ENCODE results near the gene SFRP2. TPM values are rescaled to one million over a fixed set of nuclear protein-coding genes. Genes with fewer than 3 reads are reported as not detected.

The SFRP2 gene
- total and polyA plus RNA-seq, 8 donors: 1.2 to 40.0 (median 9.2) TPM; not detected in 2

DNA sequence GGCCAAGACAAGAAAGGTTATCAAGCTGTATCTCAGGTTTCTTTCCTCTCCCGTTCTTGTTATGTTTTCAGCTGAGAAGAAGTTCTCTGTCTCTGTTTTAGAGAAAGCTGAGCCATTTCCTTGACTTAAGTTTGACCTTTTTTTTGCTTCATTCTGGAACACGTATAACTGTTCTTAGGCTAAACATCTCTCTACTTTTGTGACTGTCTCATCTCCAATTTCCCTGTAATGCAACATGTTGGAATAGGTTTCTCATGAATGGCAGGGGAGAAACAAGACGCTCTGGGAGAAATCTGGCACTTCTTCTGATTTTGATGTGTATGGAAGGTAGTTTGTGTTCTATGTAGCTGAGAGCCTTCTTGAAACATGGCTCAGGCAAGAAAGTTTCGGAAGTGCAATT is 36.2 kb upstream of the SFRP2 start:
- no peak for TF ChIP-seq EP300 (IDR thresholded peaks at IDR 0.05)
- TF ChIP-seq, protein P1, sequence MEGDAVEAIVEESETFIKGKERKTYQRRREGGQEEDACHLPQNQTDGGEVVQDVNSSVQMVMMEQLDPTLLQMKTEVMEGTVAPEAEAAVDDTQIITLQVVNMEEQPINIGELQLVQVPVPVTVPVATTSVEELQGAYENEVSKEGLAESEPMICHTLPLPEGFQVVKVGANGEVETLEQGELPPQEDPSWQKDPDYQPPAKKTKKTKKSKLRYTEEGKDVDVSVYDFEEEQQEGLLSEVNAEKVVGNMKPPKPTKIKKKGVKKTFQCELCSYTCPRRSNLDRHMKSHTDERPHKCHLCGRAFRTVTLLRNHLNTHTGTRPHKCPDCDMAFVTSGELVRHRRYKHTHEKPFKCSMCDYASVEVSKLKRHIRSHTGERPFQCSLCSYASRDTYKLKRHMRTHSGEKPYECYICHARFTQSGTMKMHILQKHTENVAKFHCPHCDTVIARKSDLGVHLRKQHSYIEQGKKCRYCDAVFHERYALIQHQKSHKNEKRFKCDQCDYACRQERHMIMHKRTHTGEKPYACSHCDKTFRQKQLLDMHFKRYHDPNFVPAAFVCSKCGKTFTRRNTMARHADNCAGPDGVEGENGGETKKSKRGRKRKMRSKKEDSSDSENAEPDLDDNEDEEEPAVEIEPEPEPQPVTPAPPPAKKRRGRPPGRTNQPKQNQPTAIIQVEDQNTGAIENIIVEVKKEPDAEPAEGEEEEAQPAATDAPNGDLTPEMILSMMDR (IDR thresholded peaks at IDR 0.05): no peak
- Histone ChIP-seq H3K9me3 (no peaks in the 10 kb centered on the region), H3K4me1 (no peaks in the 10 kb centered on the region), H3K27me3 (no peaks in the 10 kb centered on the region), H3K27ac (no peak overlapping the region), H3K4me3 (no peak overlapping the region), H3K36me3 (no peaks in the 10 kb centered on the region)
- WGBS, 5 donors: 69 to 78% (median 71%) methylated on average over 4 of the region's 4 CpGs
- DNase-seq: no peak
- intact Hi-C loops (cut with DNase I; ENCODE audit: low total_unique reads): no loop called here

DNA sequence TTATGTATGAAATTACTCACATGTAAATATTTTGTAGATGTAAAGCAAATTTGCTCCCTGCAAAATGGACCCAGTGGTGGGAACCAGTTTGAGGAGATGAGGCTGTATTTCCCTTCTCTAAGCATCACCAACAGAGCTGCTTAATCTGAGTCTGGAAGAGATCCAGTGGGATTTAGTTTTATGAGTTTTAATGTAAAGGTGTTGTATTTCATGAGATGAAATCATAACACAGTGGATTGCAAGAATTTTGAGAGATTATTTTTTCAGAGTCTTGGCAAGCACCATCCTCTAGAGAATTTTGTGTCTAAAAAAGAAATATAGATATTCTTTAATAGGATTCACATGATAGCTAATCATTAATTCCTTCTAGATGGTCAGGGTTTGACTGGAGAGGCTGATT is 35.6 kb upstream of the SFRP2 start:
- Histone ChIP-seq H3K4me3 (no peak overlapping the region), H3K4me1 (no peaks in the 10 kb centered on the region), H3K9me3 (peaks cover 0 to 4% (median 2%) of the 10 kb centered on the region in 4 donors), H3K27me3 (no peaks in the 10 kb centered on the region), H3K36me3 (no peaks in the 10 kb centered on the region), H3K27ac (no peak overlapping the region)
- peak in 1 of 2 donors; percentile 23 for DNase-seq
- intact Hi-C loops (cut with DNase I; ENCODE audit: low total_unique reads): no loop called here
- TF ChIP-seq POLR2A (IDR thresholded peaks at IDR 0.05) (no peak), EP300 (IDR thresholded peaks at IDR 0.05) (no peak), POLR2AphosphoS5 (IDR thresholded peaks at IDR 0.05) (no peak)
- TF ChIP-seq, protein P1 (IDR thresholded peaks at IDR 0.05): no peak

DNA sequence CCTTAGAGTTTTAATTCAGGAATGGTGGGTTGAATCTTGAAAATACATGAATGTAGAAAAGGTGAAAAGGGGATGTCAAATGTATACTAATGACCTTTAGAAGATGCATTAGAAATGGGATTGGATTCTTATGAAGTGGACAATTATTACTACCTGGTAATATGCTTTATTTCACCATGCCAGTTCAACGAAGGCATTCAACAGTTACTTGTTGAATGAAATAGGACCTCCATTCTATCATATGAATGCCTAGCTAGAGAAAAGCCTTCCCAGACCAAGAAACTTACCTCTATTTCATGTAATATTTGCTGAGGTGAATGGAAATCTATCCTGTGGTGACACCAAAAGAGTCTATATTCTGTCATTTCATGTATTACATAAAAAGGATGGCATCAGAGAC is 34.6 kb upstream of the SFRP2 start:
- Histone ChIP-seq H3K4me3 (no peak overlapping the region), H3K36me3 (no peaks in the 10 kb centered on the region), H3K27me3 (no peaks in the 10 kb centered on the region), H3K9me3 (peaks cover 0 to 6% (median 2%) of the 10 kb centered on the region in 4 donors), H3K27ac (no peak overlapping the region), H3K4me1 (no peaks in the 10 kb centered on the region)
- 88 to 96% (median 95%) methylated on average over 1 of the region's 1 CpG for WGBS, 5 donors
- DNase-seq: no peak
- TF ChIP-seq POLR2A (IDR thresholded peaks at IDR 0.05) (no peak), POLR2AphosphoS5 (IDR thresholded peaks at IDR 0.05) (no peak)
- intact Hi-C loops (cut with DNase I; ENCODE audit: low total_unique reads): no loop called here

DNA sequence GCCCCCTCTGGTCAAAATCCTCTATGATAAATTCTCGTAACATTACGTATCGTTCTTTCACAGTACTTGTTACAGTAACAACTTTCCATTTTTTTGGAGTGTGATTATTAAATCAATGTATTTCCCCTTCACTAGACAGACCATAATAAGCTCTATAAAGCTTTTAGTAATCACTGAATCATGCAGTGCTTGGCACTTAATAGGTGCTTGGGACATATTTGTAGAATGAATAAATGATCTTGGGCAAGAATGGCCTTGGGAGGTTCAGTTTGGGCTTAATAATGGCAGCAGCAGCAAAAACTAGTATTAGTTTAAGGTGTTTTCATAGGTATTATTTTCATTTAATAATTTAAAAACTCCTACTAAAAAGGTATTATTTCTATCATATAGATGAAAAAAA is 33.4 kb upstream of the SFRP2 start:
- Histone ChIP-seq H3K4me1 (no peaks in the 10 kb centered on the region), H3K27ac (no peak overlapping the region), H3K36me3 (no peaks in the 10 kb centered on the region), H3K4me3 (no peak overlapping the region), H3K9me3 (peaks cover 0 to 6% (median 2%) of the 10 kb centered on the region in 4 donors), H3K27me3 (no peaks in the 10 kb centered on the region)
- TF ChIP-seq, protein P1 (IDR thresholded peaks at IDR 0.05): no peak
- no peak for TF ChIP-seq POLR2AphosphoS5 (IDR thresholded peaks at IDR 0.05)
- no peak for TF ChIP-seq EP300 (IDR thresholded peaks at IDR 0.05)
- 61 to 81% (median 64%) methylated on average over 3 of the region's 3 CpGs for WGBS, 5 donors
- DNase-seq: no peak
- intact Hi-C loops (cut with DNase I; ENCODE audit: low total_unique reads): no loop called here

DNA sequence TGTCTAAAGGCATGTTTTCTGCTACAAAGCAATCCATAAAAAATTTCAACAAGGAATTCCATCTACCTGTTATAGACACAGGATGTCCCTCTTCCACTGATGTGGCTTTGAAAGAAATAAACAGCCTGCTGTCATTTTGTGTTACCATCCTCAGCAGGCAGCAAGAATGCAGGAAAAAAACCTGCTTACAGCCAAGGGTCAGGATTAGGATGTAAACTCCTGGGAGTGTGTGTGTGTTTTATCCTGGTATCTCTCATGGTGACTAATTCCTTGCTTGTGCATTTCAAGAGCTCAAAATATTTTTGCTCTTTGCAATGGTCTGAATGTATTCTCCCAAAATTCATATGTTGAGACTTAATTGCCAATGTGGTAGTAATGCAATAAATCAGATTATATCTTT is 28.6 kb upstream of the SFRP2 start:
- peaks cover 0 to 6% (median 2%) of the 10 kb centered on the region in 4 donors for H3K9me3 ChIP-seq
- intact Hi-C loops (cut with DNase I; ENCODE audit: low total_unique reads): no loop called here
- H3K36me3 ChIP-seq: no peaks in the 10 kb centered on the region
- no peak for DNase-seq
- no peaks in the 10 kb centered on the region for H3K4me1 ChIP-seq
- H3K27ac ChIP-seq: no peak overlapping the region
- TF ChIP-seq POLR2AphosphoS5 (IDR thresholded peaks at IDR 0.05) (no peak), POLR2A (IDR thresholded peaks at IDR 0.05) (no peak), EP300 (IDR thresholded peaks at IDR 0.05) (no peak)
- TF ChIP-seq, protein P1 (IDR thresholded peaks at IDR 0.05): no peak
- no peak overlapping the region for H3K4me3 ChIP-seq
- H3K27me3 ChIP-seq: no peaks in the 10 kb centered on the region

Measured in stomach (tissue), 9 donors.